Breast epithelium (tissue), 3 donors: ENCODE data around the gene IGSF21.

Experiments
- CTCF ChIP-seq, 3 donors: fragments of 450-650 bp; IDR thresholded peaks; one replicate each; pipeline ENCODE4 v1.5.1; 2016 to 2017; ENCODE audit warnings: antibody characterized with exemption in 3 of 3, mild to moderate bottlenecking in 3 of 3, moderate library complexity in 3 of 3
- POLR2A ChIP-seq: fragments of 450-650 bp; IDR thresholded peaks from one replicate; pipeline ENCODE4 v1.6.1; 2016; ENCODE audit warnings: antibody characterized with exemption, mild to moderate bottlenecking, moderate library complexity
- POLR2AphosphoS5 ChIP-seq, 3 donors: sonication (generic); formaldehyde crosslinking; IDR thresholded peaks; one replicate each; pipeline ENCODE4 v1.6.1; 2017; ENCODE audit warnings: antibody characterized with exemption in 3 of 3

GRCh38 chr1:18230840-18231239 is 123.2 kb downstream of the IGSF21 start:
- no peak for TF ChIP-seq CTCF (IDR thresholded peaks at IDR 0.05)
- TF ChIP-seq POLR2A: no peak
- no peak for TF ChIP-seq POLR2AphosphoS5 (IDR thresholded peaks at IDR 0.05)
